Measurements from ENCODE around the gene STAG3.

Gene STAG3

DNA sequence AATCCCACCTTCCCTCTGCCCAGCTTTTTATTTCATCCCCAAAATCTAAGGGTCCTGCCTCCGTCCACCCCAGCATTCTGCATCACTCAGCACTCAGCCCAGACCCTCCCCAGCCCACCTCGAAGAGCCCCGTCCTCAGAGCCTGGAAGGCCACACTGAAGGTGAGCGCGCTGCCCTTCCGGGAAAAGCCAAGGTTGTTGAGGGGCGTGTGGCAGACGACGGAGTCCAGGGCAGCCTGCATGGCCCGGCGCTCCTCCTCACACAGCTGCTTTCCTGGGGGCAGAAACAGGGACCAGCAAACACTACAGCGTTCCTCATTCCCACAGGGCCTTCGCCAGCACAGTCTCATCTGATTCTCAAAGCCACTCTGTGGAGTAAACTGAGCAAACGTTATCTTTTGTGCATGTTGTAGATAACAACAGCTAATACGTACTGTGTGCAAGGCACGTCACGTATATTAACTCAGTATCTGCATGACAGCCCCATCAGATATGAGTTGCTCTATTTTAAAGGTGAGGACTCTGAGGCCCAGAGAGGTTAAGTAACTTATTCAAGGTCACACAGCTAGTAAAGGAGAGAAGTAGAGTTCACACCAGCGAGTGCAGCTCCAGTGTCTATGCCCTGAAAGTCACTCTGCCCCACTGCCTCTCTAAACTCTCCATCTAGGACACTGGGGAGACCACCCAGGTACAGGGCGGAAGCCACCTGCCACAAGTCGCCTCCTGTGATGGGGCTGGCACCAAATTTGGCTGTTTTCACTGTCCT lies 22.0 kb upstream of the STAG3 start:
- DNase-seq (ENCODE audit: low read depth) = no peak

DNA sequence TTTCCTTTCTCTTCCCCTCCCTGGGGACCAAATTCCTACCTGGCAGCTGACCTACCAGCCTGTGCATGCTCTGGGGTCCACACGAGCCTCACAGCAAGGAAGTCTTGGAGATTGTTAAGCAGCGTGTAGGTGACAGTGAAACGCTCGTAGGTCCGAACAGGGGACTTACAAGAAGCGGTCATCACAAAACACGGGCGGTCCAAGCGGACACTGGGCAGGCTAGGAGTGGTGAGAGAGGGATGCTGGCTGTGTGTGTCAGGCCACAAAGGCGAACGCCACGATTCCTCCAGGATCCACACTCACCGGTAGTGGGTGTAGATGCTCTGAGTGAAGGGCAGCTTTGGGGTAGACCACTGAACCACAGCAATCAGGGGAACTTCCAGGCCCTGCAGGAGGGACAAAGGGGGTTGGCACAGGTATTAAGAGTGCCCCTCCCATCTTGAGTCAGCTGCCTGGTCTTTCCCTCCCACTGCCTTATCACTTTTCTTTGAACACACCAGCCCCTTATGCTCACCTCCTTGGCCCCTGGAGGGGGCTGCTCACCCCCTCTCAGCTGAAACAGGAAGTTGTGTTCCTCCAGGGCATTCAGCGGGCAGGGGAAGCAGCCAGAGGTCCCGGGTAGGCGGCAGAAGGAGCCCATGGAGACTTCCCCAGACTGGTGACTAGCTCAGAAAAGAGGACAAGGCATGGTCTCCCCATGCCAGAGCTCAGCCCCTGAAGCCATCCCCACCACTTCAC lies 21.2 kb upstream of the STAG3 start:
- DNase-seq (ENCODE audit: low read depth) = no peak

GRCh38 chr7:100157069-100157333 lies 20.7 kb upstream of the STAG3 start:
- DNase-seq (ENCODE audit: low read depth) = no peak

DNA sequence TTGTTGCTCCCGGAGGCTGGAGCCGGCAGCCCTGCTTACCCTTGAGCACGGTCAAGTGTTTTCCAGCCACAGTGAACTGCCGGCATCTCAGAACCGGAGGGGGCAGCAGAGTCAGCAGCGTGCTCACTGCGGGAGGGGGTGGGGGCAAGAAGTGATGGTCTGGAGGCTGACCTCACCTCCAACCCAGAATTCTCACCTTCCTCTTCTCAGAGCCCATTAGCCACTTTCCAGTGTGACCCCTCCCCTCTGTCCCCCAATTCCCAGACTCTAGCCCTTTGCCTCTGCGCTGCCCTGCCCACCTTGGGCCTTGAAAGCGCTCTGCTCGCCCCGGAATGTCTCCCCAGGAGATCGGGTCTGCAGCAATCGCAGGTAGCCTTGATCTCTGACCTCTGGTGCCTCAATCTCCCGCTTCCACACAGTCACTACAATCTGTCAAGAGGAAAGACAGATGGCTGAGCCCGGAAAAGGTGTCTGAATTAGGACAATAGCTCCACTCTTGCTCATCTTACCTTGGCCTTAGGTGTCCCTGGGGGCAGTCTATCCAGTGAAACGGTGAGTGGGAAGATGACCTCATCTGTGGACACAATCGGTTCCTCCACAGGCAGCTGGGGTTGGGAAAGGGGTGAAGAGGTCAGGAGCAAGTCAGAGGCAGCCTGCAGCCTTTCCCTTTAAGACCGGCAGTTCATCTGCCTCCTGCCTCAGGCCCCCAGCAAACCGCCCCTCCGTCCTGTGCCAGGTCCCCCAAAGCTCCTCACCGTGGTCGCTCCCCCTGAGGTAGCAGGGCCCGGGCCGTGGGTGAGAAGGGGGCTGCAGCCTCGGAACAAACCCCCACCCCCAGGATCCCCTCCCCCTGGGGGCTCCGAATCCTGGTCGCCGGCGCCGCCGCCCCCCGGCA lies 20.1 kb upstream of the STAG3 start:
- no peak for DNase-seq (ENCODE audit: low read depth)

GRCh38 chr7:100158229-100159098 lies 19.3 kb upstream of the STAG3 start, which contains the start of gene TRAPPC14:
TSS of gene TRAPPC14 (minus strand) at chr7:100158723. CDS start at chr7:100158499, 224 bp downstream.
- DNase-seq (ENCODE audit: low read depth) = peak; percentile 86

- no peak for DNase-seq (ENCODE audit: low read depth)
Measured at GRCh38 chr7:100159099-100159623, 18.6 kb upstream of the STAG3 start.

DNA sequence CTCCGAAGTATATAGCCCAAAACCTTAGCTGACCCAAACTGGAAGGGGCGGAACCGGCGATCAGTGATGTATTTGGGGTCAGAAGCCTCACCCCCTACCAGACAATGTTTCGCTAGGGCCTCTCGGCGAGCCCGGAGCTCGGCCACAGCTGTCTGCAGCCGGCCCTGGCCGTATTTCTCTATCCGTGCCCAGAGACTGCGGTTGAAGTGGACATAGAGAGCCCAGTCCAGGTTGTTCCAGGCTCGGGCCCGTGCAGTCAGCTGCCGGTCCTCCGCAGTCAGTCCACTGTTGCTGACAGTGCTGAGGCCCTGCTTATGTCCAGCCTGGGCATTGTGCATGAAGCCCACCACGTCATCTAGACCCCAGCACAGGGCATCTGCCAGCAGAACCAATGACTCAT lies 17.7 kb upstream of the STAG3 start:
- DNase-seq (ENCODE audit: low read depth) = no peak

DNA sequence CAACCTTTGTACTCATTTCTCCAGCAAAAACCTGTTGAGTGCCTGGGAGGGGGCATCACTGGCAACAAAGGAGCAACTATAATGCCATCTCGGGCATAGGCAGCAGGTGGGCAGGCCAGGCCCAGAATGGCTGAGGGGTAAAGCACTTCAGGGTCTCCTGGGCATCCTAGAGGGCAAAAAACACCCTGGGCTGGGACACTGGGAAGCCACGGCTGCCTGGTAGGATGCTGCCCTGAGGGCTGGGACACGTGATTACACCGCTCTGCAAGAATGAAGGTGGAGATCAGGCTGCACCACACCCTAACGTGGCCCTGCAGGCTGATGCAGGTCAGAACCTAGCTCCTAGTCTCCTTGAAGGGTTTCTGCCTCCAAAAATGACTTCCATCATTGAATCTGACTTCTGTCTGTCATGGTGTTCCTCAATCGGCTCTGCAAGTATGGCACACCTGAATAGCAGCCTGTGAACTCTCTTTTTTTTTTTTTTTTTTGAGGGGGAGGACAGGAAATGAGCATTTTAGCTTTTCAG lies 14.6 kb upstream of the STAG3 start:
- no peak for DNase-seq (ENCODE audit: low read depth)

GRCh38 chr7:100163871-100164270 lies 13.8 kb upstream of the STAG3 start:
- no peak for DNase-seq (ENCODE audit: low read depth)

DNA sequence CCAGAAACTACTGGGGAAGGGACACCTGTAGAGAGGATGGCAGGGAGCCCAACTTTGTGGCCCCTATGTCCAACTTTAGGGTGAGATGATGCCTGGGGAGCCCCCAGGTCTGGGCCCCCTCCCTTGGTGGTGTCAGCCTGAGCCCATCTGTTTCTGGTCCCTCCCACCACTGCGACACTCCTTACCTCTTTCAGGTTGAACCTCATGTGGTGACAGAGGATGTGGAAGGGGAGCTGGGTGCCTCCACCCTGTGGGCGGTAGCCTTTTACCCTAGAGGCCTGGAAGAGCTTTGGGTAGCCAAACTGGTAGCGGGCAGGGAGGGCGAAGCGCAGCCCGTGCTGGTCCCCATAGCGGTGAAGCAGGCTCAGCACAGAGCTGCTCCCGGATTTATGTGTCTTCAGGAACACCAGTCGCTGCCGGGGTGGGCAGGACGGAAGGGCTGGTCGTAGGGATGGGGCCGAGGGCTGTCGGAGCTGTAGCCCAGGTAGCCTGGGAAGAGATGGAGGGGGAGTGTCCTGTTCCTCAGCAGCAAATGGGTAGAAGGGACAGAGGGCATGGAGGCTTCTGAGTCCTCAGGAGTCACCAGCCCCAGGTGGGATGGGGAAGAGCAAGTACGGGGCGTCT lies 11.3 kb upstream of the STAG3 start:
- DNase-seq (ENCODE audit: low read depth) = no peak

- DNase-seq (ENCODE audit: low read depth) = no peak
Measured at GRCh38 chr7:100166970-100167911, 10.5 kb upstream of the STAG3 start.

- DNase-seq (ENCODE audit: low read depth) = no peak
Measured at GRCh38 chr7:100167912-100168323, 9.8 kb upstream of the STAG3 start.

GRCh38 chr7:100169147-100169850 lies 8.4 kb upstream of the STAG3 start:
- DNase-seq (ENCODE audit: low read depth) = no peak

DNA sequence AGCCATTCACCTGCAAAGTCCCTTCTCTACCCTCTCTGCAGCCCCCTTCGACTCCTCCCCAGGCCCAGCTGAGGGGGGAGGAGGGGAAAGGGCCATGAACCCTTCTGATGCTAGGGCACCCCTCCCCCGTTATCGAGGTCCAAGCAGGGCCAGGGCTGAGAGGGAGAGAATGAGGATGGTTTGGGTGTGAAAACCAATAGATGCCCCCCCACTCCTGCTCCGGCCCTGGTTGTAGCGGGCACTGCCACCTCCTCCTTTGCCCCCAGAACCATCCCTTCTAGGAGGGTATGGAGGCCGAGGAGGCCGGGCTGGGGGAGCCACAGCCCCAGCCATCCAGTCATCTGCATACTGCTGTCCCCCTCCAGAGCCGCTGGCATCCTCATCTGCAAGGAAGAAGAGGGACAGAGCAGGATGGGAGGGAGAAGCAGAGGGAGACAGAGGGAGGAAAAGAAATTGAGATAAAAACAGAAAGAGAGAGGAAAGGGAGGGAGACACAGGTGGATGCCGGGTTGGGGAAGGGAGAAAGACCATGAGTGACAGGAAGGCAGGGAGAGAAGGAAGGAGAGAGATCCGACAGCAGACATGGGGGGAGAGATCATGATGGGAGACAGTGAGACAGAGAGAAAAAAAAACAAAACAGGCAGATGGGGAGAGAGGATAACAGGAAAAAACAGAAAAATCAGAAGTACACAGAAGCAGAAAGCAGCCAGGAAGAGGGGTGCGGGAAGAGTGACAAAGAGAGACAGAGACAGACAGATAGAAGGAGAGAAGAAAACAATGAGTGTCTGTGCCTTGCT lies 7.4 kb upstream of the STAG3 start:
- DNase-seq (ENCODE audit: low read depth) = no peak

GRCh38 chr7:100171087-100171681 lies 6.5 kb upstream of the STAG3 start:
- DNase-seq (ENCODE audit: low read depth) = no peak

- no peak for DNase-seq (ENCODE audit: low read depth)
Measured at GRCh38 chr7:100171840-100172239, 5.9 kb upstream of the STAG3 start.

DNA sequence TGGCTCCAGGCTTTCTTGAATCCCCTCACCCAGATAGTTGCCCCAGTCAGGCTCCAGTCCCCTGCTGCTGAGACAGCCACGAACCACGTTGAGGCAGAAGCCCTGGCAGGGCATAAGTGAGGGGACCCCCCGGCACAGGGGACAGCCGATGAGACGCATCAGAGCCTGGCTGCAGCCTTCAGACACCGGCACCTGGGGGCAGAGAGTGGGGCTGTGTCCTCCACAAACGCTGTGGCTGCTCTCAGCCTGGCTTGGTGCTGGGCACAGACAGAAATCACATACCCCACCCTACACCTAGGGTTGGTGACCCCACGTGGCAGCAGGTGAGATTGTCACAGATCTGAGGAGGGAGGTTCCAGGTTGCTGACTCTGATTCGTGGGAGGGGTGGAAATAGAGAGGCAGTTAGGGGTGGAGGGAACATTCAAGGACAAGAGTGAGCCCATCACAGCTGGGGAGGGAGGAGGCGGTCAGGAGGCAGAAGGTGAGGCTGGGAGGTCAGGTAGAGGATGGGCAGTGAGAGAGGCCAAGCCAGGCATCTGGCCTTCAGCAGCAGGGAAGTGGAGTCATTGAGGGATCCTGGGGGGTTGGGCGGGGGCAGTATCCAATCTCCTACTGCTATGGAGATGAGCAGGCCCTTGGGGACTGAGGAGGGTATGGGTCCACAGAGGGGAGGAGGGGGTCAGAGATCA lies 3.8 kb upstream of the STAG3 start:
- DNase-seq (ENCODE audit: low read depth) = no peak
